Natural killer cell treated with Interleukin-12 subunit alpha and Interleukin-12 subunit beta and Interleukin-15 and Interleukin-18, amount 100 ng/mL, for 72 hours (primary cell): ENCODE results near the gene ADAMTS5. TPM values are rescaled to one million over a fixed set of nuclear protein-coding genes. Genes with fewer than 3 reads are reported as not detected.

Source experiments
- ATAC-seq, 2 donors: fragments of 150-1000 bp; cut with Tn5 transposase in 1 of 2; sonication (Bioruptor Pico), chemical (Tn5 transposase) in 1 of 2; 2 replicates each; pipeline ENCODE4 v1.10.0; 2021
- DNase-seq: peaks from one replicate; pipeline ENCODE4 v3.0.0; 2022; ENCODE audit warnings: low spot score
- H3K27ac Mint-ChIP-seq, 2 donors: 1 replicate in 1 of 2; 2 replicates in 1 of 2; pipeline ENCODE4 v1.8.0; 2022; ENCODE audit warnings: mixed read lengths in 2 of 2, mild to moderate bottlenecking in 1 of 2, moderate library complexity in 1 of 2
- H3K27me3 Mint-ChIP-seq, 2 donors: 1 replicate in 1 of 2; 2 replicates in 1 of 2; pipeline ENCODE4 v1.8.0; 2022; ENCODE audit warnings: mixed read lengths in 2 of 2
- H3K36me3 Mint-ChIP-seq: one replicate; pipeline ENCODE4 v1.8.0; 2022; ENCODE audit warnings: mixed read lengths
- H3K4me1 Mint-ChIP-seq, 2 donors: 1 replicate in 1 of 2; 2 replicates in 1 of 2; pipeline ENCODE4 v1.8.0; 2022; ENCODE audit warnings: low read depth in 2 of 2, mixed read lengths in 2 of 2, mild to moderate bottlenecking in 1 of 2
- H3K4me3 Mint-ChIP-seq: one replicate; pipeline ENCODE4 v1.8.0; 2022; ENCODE audit warnings: mixed read lengths
- H3K9me3 Mint-ChIP-seq: 2 replicates; pipeline ENCODE4 v1.8.0; 2022; ENCODE audit warnings: mixed read lengths
- total RNA-seq, 2 donors: library from RNA; stranded (reverse); gene quantifications; one replicate each; pipeline ENCODE4 v1.2.3, GENCODE V29; 2022

Gene ADAMTS5
- total RNA-seq, 2 donors from 2014 or later, result not detected

DNA sequence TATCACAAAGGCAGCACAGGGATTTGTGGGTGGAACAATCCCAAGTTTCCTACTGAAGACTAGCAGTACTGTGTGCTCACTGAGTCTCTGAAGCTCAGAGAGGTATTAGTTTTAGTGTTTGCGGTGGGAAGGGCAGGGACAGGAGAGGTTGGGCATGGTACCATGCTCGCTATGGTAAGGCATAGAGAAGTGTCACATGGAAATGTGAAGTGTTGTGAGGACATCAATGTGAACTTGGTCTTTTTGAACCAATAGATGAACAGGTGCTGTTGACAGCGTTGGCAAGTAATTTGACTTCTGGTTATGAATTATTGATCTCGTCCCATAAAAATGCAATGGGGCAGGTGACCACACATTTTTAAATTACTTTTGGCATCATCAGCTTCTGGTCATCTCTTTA is 65.9 kb downstream of the ADAMTS5 start:
- Mint-ChIP-seq H3K27ac (no peak overlapping the region), H3K4me3 (no peak overlapping the region), H3K27me3 (peaks cover 0 to 3% of the 10 kb centered on the region in 2 donors), H3K36me3 (no peaks in the 10 kb centered on the region), H3K4me1 (no peaks in the 10 kb centered on the region), H3K9me3 (peaks cover 2% of the 10 kb centered on the region)
- ATAC-seq (no peak), DNase-seq (no peak)

DNA sequence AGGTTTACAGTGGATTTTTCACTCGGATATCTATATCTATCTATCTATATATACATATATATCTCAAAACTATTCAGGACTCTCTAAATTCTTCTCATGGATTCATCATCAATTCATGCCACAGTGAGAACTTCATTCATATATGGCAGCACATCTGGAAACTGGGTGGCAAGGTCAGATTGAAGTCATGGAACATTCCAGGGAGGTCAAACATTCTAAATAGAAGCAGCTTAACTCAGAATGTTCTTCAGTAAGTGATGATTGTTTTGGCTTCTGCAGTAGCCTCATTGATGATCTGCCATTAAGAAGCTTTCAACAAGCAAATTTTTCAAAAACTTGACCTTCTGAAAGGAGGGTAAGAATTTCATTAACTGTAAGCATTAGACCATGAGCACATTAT is 74.7 kb downstream of the ADAMTS5 start:
- no peak for ATAC-seq

DNA sequence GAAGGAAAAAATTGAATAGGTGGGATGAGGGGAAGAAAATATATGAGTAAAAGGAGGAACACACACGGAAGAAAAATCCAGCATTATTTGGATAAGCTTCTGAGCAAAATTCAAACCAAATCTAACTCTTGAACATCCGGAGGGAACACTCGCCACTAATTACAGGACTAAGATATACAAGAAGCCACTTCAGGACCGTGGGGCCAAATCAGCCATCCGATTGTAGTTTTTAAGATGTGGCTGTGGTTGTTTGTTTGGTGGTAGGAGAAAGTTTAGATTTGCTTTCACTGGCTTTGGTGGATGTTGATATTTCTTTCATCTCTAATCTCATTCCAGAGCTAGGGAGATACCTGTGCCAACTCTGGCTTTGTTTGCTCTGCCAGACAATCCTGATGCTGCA is 78.0 kb downstream of the ADAMTS5 start:
- Mint-ChIP-seq H3K36me3 (no peaks in the 10 kb centered on the region), H3K4me3 (no peak overlapping the region), H3K9me3 (no peaks in the 10 kb centered on the region), H3K27ac (no peak overlapping the region), H3K27me3 (peaks cover 16 to 21% of the 10 kb centered on the region in 2 donors), H3K4me1 (no peaks in the 10 kb centered on the region)
- DNase-seq (no peak), ATAC-seq (no peak)

More for the DNA sequence above, 74.7 kb downstream of the ADAMTS5 start:
- Mint-ChIP-seq H3K4me3 (no peak overlapping the region), H3K27me3 (peaks cover 8 to 9% of the 10 kb centered on the region in 2 donors), H3K27ac (no peak overlapping the region), H3K9me3 (no peaks in the 10 kb centered on the region), H3K36me3 (no peaks in the 10 kb centered on the region), H3K4me1 (no peaks in the 10 kb centered on the region)
- no peak for DNase-seq

DNA sequence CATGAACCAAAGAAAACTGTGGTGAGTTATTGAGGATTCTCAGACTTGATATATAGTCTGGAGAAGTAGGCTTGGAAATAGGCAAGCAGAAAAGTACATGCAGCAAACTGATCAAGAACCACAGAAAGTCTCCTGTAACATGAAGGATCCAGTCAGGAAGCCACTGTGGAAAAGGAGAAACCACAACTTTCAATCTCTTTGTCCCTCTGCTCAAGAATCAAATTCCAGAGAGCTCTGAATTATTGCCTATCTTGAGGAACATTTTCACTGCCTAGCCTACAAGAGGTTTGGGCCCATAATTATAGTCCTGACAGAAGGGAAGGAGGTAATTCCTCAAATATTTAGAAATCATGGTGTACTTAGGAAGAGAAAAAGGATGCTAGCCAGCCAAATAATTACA is 78.6 kb downstream of the ADAMTS5 start:
- Mint-ChIP-seq H3K27me3 (peaks cover 18 to 21% of the 10 kb centered on the region in 2 donors), H3K4me3 (no peak overlapping the region), H3K27ac (no peak overlapping the region), H3K36me3 (no peaks in the 10 kb centered on the region), H3K4me1 (no peaks in the 10 kb centered on the region), H3K9me3 (no peaks in the 10 kb centered on the region)
- ATAC-seq (no peak), DNase-seq (no peak)

DNA sequence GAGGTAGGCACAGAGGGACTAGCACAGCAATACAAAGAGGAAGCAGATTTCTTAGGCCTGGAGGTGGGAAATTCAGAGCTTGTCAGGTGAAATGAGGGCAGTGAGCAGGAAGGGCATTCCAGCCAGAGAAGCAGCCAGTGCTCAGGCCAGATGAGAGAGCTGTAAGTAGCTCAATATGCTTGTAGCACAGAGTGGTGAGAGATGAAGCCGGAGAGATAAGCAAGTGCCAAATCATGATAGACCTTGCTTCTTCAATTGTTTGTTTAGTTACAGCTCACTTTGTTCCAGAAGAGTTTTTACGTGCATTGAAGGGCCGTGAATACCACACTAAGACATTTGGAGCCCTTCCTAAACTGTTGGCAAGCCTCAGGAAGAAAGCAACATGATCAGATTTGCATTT is 79.6 kb downstream of the ADAMTS5 start:
- ATAC-seq (no peak), DNase-seq (no peak)
- Mint-ChIP-seq H3K4me3 (no peak overlapping the region), H3K27ac (no peak overlapping the region), H3K4me1 (no peaks in the 10 kb centered on the region), H3K36me3 (no peaks in the 10 kb centered on the region), H3K27me3 (peaks cover 17 to 21% of the 10 kb centered on the region in 2 donors), H3K9me3 (no peaks in the 10 kb centered on the region)

DNA sequence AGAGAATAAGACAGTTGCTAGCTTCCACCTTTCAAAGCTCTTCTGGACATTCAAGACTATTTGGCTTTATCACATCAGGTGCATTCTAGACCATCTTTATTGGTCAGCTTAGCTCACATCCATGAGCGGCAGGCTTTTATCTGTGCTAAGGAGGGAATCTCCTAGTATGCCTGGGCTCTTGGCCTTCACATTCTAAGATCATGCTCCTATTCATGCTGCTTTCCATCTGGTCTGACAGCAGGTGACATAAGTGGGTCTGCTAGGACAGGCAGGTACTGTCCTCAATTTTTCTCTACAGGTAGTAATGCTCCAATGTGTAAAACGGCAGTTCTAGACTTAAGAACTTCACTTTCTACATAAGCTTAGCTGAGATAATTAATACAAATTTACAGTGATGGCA is 82.5 kb downstream of the ADAMTS5 start:
- no peak overlapping the region for H3K4me3 Mint-ChIP-seq
- no peaks in the 10 kb centered on the region for H3K4me1 Mint-ChIP-seq
- no peaks in the 10 kb centered on the region for H3K36me3 Mint-ChIP-seq
- no peaks in the 10 kb centered on the region for H3K9me3 Mint-ChIP-seq
- no peak overlapping the region for H3K27ac Mint-ChIP-seq
- no peak for ATAC-seq
- no peak for DNase-seq
- H3K27me3 Mint-ChIP-seq, result peaks cover 20 to 29% of the 10 kb centered on the region in 2 donors

DNA sequence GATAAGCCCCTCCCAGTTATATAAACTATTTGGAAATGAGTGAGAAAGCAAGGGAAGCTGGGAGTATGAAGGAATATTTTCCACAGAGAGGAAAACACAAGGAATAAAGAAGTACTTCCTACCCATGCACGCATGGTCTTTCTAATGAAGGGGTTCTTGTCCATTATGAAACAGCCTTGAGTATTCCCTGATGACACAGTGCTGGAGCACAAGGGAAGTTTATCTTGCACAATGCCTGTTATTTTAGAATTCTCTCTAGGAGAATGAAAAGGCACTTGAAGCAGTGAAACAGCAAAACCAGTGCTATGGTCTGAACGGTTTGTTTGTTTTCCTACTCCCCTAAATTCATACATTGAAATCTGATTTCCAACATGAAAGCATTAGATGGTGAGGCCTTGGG is 83.1 kb downstream of the ADAMTS5 start:
- H3K27ac Mint-ChIP-seq, result no peak overlapping the region
- peaks cover 20 to 29% of the 10 kb centered on the region in 2 donors for H3K27me3 Mint-ChIP-seq
- no peaks in the 10 kb centered on the region for H3K9me3 Mint-ChIP-seq
- H3K4me1 Mint-ChIP-seq, result no peaks in the 10 kb centered on the region
- H3K36me3 Mint-ChIP-seq, result no peaks in the 10 kb centered on the region
- H3K4me3 Mint-ChIP-seq, result no peak overlapping the region
- DNase-seq (no peak), ATAC-seq (no peak)

DNA sequence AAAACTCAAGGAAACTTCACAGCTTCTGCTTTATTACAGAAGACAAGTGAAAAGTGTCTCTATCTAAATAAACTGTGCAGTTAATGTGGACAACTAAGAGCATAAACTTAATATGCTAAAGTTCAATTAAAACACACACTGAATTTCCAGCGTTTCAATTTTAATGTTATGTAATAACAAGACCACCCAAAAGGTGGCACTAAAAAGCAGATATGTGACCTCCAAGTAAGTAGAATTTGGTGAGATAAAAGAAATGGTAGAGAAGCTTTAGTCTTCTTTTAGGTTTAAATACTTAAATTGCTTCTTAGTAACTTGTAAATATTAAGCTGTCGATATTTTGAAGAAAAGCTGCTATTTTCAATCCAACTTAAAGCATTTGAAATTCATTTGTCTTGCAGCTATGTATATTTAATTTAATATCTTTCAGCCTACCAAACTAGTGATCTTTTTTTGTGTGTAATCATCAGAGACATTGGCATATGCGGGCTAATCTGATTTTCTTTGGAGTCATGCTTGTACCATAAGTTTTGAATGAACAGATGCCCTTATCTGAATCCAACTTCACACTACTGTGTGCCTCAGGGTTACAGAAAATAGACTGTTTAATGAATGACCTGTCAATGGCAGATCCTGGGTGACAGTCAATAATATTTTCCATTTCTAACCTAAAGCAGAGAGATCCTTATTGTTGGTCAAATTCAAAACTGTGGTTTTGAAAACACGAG is 85.2 kb downstream of the ADAMTS5 start:
- Mint-ChIP-seq H3K4me1 (no peaks in the 10 kb centered on the region), H3K9me3 (no peaks in the 10 kb centered on the region), H3K27me3 (peaks cover 10 to 16% of the 10 kb centered on the region in 2 donors), H3K4me3 (no peak overlapping the region), H3K27ac (no peak overlapping the region), H3K36me3 (no peaks in the 10 kb centered on the region)
- ATAC-seq, result no peak
- DNase-seq, result no peak

DNA sequence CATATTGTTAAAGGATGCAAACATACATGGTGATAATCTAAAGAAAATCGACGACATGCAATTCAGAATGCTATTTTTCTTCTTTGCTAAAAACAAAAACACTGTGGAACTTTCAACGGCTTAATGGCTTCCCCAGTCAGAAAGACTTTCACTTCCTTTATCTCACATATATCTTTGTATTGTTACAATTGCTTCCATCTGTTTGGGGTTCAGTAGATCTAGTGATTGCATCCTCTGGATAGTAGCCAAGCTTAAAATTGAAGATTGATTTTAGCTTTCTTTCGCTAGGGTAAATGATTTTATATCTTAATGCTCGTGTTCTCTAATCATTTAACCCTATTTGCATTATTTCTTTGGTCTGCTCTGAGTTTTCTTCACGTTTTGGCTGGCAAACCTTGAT is 89.9 kb downstream of the ADAMTS5 start:
- H3K27me3 Mint-ChIP-seq, result peaks cover 6 to 8% of the 10 kb centered on the region in 2 donors
- no peaks in the 10 kb centered on the region for H3K9me3 Mint-ChIP-seq
- DNase-seq (no peak), ATAC-seq (no peak)
- no peak overlapping the region for H3K27ac Mint-ChIP-seq
- no peaks in the 10 kb centered on the region for H3K36me3 Mint-ChIP-seq
- no peak overlapping the region for H3K4me3 Mint-ChIP-seq
- H3K4me1 Mint-ChIP-seq, result no peaks in the 10 kb centered on the region

DNA sequence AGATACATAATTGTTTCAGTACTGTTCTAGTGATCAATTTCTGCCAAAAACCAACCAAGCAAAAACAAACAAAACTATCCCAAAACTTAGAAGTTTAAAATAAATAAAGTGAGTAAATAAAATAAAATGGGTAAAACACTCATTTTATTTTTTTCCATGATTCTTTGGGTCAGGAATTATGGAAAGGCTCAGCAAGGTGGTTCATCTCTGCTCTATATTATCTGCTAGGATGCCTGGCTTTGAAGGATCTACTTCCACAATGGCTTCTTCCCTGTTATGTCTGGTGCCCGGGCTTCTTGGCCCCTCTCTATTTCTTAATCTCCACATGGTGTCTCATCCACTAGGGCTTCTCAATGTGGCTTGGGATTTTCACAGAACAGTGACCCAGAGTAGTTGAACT is 92.5 kb downstream of the ADAMTS5 start:
- H3K27ac Mint-ChIP-seq, result no peak overlapping the region
- no peaks in the 10 kb centered on the region for H3K9me3 Mint-ChIP-seq
- DNase-seq (no peak), ATAC-seq (no peak)
- peaks cover 0 to 5% of the 10 kb centered on the region in 2 donors for H3K27me3 Mint-ChIP-seq
- no peaks in the 10 kb centered on the region for H3K36me3 Mint-ChIP-seq
- H3K4me1 Mint-ChIP-seq, result no peaks in the 10 kb centered on the region
- H3K4me3 Mint-ChIP-seq, result no peak overlapping the region

Other genes starting within 250 kb of the ADAMTS5 start
- 10 to 100 TPM; 24.4 to 35.2 TPM for gene ADAMTS1, start 121.7 kb downstream of the ADAMTS5 start, total RNA-seq